GM18870 (cell line): ENCODE measurements around the gene ARHGAP19.

Experiments
- ATAC-seq: cut with Tn5 transposase; IDR thresholded peaks from one replicate; pipeline ENCODE4 v1.9.1; 2021; ENCODE audit warnings: moderate library complexity; ENCODE audit not compliant: unreplicated experiment

ARHGAP19 gene

DNA sequence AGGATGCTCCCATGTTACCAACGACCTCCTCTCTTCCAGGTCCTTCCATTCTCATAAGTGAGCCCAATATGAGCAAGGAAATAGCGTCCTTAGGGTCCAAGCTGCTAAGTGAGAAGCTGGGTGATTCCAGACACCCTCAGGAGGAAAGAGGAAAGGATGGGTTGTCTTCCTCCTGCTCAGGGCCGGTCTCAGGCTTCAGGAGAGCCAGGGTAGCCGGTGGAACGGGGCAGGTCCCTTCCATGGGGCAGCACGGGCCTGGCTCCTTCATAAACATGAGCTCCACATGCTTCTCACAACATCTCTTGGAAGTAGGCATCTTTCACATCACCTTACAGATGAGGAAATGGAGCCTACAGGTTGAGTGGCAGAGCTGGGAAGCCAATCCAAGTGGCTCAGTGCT lies 119.4 kb downstream of the ARHGAP19 start:
- no peak for ATAC-seq
